Stimulated activated CD4-positive, alpha-beta T cell treated with anti-CD3 and anti-CD28 coated beads, Interleukin-1b, Interleukin-23, amount 100 ng/mL, for 1 hour (primary cell): Measurements from ENCODE around the gene ACAD9.

Source experiments
- DNase-seq, 2 donors: peaks; one replicate each; pipeline ENCODE4 v3.0.0-alpha.2; 2020; ENCODE audit warnings: low read depth in 2 of 2

The ACAD9 gene

GRCh38 chr3:128935922-128936321 is 56.5 kb downstream of the ACAD9 start:
- DNase-seq: no peak

GRCh38 chr3:128936341-128936740 is 56.9 kb downstream of the ACAD9 start:
- no peak for DNase-seq

- DNase-seq: no peak
Measured at GRCh38 chr3:128940252-128940651, 60.8 kb downstream of the ACAD9 start.

- no peak for DNase-seq
Measured at GRCh38 chr3:128942161-128942952, 62.9 kb downstream of the ACAD9 start.

- no peak for DNase-seq
Measured at GRCh38 chr3:128945041-128945877, 65.8 kb downstream of the ACAD9 start.

- no peak for DNase-seq
Measured at GRCh38 chr3:128945878-128946175, 66.4 kb downstream of the ACAD9 start.

GRCh38 chr3:128946411-128946810 is 67.0 kb downstream of the ACAD9 start:
- no peak for DNase-seq

GRCh38 chr3:128949158-128949557 is 69.7 kb downstream of the ACAD9 start:
- no peak for DNase-seq

GRCh38 chr3:128950223-128950938 is 71.0 kb downstream of the ACAD9 start:
- no peak for DNase-seq

- no peak for DNase-seq
Measured at GRCh38 chr3:128956440-128956839, 77.0 kb downstream of the ACAD9 start.
